ENCODE measurements around the gene CTNNBL1.

- TF ChIP-seq NR2C2 (CRISPR knock-in tag; IDR thresholded peaks at IDR 0.05) (no peak), CTCF (IDR thresholded peaks at IDR 0.05) (no peak), ZNF423 (CRISPR knock-in tag; IDR thresholded peaks at IDR 0.05) (no peak), OVOL2 (CRISPR knock-in tag; IDR thresholded peaks at IDR 0.05; ENCODE audit: borderline replicate concordance) (no peak), SMAD3 (CRISPR knock-in tag; IDR thresholded peaks at IDR 0.05; ENCODE audit: borderline replicate concordance) (no peak), CBFB (CRISPR knock-in tag; IDR thresholded peaks at IDR 0.05; ENCODE audit: low read depth) (no peak), ESRRA (CRISPR knock-in tag; IDR thresholded peaks at IDR 0.05; ENCODE audit: borderline replicate concordance) (no peak)
These were observed 144.1 kb downstream of the CTNNBL1 start for GRCh38 chr20:37837924-37838323.
